Measurements from ENCODE around the gene CFAP61.

The CFAP61 gene

GRCh38 chr20:20012541-20012940 lies 39.8 kb upstream of the CFAP61 start:
- TF ChIP-seq CTCF (IDR thresholded peaks at IDR 0.05; ENCODE audit: low read depth, low read length), result no peak
- DNase-seq (ENCODE audit: extremely low read depth, low read depth), result no peak

GRCh38 chr20:20014659-20015058 lies 37.7 kb upstream of the CFAP61 start:
- TF ChIP-seq CTCF (IDR thresholded peaks at IDR 0.05; ENCODE audit: low read depth, low read length), result no peak
- DNase-seq (ENCODE audit: extremely low read depth, low read depth), result no peak

GRCh38 chr20:20017001-20017843 lies 35.1 kb upstream of the CFAP61 start, which contains the start of gene NAA20:
TSS of gene NAA20 (plus strand) at chr20:20017362. CDS start at chr20:20017397, 35 bp downstream.
- DNase-seq (ENCODE audit: extremely low read depth, low read depth), result peak; percentile 76
- TF ChIP-seq CTCF (IDR thresholded peaks at IDR 0.05; ENCODE audit: low read depth, low read length), result peak; percentile 73

- no peak for TF ChIP-seq CTCF (IDR thresholded peaks at IDR 0.05; ENCODE audit: low read depth, low read length)
- no peak for DNase-seq (ENCODE audit: extremely low read depth, low read depth)
Observed at GRCh38 chr20:20017844-20018185, 34.5 kb upstream of the CFAP61 start.

- no peak for TF ChIP-seq CTCF (IDR thresholded peaks at IDR 0.05; ENCODE audit: low read depth, low read length)
- DNase-seq (ENCODE audit: extremely low read depth, low read depth), result no peak
Observed at GRCh38 chr20:20018366-20018765, 34.0 kb upstream of the CFAP61 start.

- TF ChIP-seq CTCF (IDR thresholded peaks at IDR 0.05; ENCODE audit: low read depth, low read length), result no peak
- no peak for DNase-seq (ENCODE audit: extremely low read depth, low read depth)
Observed at GRCh38 chr20:20019123-20019522, 33.2 kb upstream of the CFAP61 start.

- TF ChIP-seq CTCF (IDR thresholded peaks at IDR 0.05; ENCODE audit: low read depth, low read length), result no peak
- no peak for DNase-seq (ENCODE audit: extremely low read depth, low read depth)
Observed at GRCh38 chr20:20020908-20021307, 31.4 kb upstream of the CFAP61 start.
